ENCODE data around the gene DUXB. TPM values are rescaled to one million over a fixed set of nuclear protein-coding genes. Genes with fewer than 3 reads are reported as not detected.

DUXB gene, protein sequence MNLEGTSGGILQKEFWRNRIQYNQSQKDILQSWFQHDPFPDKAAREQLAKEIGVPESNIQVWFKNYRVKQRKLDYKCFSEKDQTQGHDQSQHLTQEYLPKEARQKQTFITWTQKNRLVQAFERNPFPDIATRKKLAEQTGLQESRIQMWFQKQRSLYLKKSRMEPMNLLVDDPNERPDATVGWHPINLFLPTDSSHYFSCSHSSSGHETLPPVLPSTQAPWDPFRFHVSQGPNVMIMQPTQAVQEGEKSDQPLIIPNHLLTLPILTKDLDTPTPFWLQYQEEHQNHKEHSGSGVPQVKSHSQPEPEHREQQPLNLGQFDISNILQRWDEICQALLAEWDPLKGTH
- not detected for total RNA-seq

DNA sequence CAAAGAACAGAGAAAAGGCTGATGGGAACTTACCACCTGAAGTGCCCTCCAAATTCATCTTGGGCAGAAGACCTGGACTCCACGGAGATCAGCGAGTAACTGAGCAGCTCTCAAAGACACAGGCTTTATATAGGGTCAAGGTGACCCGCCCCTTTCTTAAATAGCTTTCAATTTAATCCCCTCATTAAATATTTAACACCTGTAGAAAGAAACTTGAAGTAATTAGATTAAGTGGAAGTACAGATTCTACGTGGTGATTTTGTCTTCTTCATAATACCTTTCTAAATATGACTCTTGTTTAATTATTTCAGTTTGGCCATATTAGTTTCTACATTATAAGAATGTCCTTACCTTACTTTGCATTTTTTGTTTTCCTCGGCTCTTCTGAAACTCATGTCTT, at the start of gene DUXB:
Gene DUXB, minus strand, starts transcription at position 101 of the 400 bp plus-strand sequence. Its CDS starts 43 bp downstream, at position 58.
- DNase-seq: no peak

DNA sequence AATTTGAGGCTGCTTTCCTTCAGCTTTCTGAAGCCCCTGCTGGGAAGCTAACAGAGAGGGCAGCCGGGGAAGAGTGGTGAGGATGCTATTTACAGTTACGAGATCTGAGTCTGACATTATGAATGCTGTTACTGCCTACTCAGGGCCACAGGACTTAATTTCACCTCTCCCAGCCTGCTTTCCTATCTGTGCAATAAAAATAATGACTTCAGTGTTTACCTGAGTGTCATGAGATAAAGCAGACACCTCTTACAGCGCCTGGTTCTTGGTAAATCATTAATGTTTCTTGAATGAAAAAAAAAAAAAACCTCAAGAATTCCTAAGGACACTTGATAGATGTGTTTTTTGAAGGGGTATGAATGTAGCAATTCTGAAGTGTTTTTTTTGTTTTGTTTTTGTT, 49.3 kb upstream of the DUXB start:
- DNase-seq: no peak

DNA sequence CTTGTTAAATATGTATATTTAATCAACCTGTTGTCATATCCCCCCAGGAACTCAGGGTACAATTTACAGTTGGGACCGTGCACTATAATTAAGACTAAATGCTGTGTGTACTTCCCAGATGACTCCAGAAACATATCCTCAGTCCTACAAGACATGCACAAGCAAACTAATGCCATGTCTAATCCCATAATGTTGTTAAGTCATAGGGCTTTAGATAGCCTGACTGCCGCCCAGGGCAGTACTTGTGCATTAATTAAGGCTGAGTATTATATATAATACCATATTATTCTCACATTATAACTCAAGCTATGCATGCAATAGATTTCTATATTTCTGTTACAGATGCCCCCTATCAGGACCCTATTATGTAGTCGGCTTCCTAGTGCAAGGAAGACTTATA, 45.1 kb upstream of the DUXB start:
- DNase-seq: no peak

DNA sequence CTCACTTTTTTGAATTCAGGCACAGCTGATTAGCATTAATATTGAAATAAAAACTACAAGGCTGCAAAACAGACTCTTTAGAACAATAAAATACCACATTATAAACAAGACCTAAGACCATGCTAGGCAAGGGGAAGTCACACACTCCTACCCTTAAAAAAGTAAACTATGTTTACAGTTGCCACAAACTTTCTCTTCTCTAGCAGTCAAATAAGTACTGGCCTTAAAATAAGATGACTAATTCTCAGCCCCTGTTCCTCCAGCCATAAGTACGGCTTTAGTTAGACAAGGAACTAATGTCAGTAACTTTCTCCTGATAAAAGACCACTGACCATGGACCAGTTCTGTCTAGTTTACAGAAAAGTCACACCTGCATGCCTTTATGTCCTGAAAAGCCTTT, 44.6 kb upstream of the DUXB start:
- no peak for DNase-seq

DNA sequence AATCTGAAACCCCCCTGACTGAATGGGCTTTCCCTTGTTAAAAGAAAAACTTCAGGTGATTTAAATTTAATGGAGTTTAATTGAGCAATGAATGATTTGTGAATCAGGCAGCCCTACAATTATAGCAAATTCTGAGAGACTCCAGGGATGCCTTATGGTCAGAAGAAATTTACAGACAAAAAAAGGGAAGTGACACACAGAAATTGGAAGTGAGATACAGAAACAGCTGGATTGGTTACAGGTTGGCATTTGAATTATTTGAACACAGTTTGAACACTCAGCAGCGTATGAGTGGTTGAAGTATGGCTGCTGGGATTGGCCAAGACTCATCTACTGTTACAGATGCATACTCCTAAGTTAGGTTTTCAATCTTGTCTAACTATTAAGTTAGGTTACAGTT, 44.0 kb upstream of the DUXB start:
- no peak for DNase-seq

DNA sequence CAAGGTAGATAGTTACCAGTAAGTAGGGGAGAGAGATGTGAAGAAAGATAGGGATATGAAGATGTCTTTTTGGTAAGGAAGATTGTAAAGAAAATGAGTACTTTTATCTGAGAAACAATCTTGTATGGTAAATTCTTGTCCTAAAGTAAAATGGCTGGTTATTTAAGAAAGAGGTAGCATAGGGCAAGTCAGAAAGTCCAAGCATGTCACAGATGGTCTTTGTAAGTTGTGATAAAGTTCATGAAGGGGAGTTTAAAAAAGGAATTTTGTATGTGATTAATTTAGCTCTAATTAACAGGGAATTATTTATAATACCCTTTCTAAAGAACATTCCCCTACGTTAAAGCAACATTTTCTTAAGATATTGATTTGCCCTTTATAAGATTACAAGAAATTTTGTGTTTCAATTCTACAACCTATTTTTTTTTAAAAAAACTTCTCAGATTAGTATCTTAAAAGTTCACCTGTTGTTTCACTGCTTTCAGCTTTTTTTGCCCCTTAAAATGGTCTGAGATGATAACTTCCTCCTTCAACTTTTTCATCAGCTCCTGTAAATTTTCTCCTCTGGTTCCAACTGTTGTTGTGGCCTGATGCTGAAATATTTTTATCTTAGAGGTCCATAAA, 41.3 kb upstream of the DUXB start:
- DNase-seq: no peak

DNA sequence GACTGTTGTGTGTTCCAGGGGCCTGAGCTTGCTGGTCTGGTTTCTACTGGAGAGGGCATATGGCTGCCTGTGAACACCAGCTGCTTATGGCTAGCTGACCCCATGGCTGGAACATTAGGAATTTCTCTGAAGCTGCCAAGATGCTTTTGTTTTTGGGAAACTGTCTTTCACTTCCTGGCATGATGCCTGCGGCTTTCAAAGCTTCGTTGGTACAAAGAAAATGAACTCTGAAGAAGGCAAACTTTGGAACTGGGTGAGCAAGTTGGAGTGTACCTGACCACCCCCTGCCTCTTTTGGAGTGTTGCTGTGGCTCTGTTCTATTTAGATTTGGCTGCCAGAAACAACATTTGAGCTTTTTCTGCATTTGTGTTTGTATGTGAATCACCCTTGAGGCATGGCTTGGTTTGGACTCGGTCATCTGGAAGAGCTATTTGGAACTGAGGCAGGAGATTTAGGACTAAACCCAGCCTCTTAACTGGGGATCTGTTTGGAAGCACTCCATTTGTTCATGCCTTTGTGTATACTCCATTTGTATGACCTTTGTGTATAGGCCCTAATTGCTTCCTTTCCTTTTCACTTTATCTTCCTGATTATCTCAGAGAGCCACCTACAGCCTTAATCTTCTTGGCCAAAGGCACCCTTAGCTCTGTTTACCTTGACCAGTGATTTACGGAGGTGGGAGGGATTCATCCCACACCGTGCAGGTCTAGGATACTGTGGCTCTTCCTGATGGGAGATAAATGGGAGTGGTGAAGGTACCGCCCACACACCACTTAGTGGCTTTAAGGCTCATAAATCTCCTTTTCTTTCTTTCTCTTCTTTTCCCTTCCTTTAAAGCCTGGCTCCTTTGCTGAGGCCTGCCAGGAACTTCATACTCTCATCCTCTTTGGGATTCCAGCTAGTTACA, 32.3 kb upstream of the DUXB start:
- no peak for DNase-seq

DNA sequence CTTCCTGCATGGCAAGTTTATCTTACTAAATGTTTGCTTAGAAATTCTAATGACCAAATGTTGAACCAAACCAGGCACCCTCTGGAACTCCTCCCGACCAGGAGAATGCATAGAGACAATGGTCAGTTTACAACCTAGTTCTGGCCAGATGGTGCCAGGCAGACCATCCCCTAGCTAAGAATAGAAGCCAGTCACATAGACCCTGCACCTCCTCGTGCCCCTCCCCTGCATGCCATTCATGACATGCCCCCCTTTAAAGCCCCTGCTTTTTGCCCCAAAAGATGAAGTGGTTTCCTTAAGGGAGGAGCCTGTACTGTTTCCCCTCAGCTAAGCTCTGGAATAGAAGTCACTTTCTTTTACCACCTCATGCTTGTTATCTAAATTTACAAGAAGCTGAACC, 31.6 kb upstream of the DUXB start:
- no peak for DNase-seq

DNA sequence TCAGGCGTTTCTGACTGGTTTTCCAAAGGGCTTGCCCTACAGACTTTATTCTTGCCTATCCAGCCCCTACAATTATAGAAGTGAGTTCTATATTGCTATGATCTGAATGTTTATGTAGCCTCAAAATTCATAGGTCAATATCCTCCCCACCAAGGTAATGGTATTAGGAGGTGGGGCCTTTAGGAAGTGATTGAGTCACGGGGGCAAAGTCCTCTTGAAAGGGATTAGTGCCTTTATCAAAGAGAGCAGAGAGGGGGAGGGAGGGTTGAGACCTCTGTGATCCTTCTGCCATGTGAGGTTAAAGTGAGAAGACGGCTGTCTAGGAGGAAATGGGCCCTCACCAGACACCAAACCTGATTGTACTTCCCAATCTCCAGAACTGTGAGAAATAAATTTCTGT, 26.0 kb upstream of the DUXB start:
- no peak for DNase-seq

DNA sequence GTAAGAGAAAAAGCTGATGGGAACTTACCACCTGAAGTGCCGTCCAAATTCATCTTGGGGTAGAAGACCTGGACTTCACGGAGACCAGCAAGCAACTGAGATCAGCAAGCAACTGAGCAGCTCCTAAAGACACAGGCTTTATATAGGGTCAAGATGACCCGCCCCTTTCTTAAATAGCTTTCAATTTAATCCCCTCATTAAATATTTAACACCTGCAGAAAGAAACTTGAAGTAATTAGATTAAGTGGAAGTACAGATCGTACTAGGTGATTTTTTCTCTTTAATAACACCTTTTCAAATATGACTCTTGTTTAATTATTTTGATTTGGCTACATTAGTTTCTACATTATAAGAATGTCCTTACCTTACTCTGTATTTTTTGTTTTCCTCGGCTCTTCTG, 25.1 kb upstream of the DUXB start, which contains the start of gene CPHXL:
Gene CPHXL, minus strand, starts transcription at position 101 of the 400 bp plus-strand sequence. Its CDS starts 48 bp downstream, at position 53.
- DNase-seq: no peak

DNA sequence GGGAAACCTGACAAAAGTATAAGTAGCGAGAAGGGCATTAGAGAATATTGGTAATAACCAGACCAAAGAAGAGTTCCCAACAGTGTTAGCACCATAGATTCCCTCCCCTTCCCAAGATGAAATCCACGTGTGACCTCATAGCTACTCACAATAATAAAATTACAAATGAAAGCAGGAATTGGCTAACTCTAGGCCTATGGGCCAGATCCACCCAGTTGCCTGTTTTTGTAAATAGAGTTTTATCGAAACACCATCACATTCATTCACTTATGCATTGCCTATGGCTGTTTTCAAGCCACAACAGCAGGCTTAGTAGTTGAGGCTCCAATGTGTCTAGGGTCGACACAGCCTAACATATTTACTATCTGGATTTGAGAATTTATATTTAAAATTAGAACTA, 17.2 kb upstream of the DUXB start:
- DNase-seq: no peak

DNA sequence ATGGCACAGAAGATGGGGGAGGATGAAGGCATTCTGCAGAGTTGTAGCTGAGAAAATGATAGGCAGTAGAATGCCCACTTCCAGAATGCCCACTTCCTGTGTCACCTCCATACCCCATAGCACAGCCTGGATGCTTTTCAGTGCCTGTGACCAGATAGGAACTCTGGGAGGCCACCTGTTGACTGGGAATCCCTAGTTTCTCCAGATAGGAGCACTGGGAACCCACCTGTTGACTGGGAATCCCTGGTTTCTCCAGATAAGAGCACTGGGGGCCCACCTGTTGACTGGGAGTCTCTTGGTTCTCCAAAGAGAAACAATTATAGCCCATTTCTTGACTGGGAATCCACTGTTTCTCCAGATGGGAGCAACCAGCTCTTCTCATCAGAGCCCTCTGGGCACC, 13.4 kb upstream of the DUXB start:
- no peak for DNase-seq

DNA sequence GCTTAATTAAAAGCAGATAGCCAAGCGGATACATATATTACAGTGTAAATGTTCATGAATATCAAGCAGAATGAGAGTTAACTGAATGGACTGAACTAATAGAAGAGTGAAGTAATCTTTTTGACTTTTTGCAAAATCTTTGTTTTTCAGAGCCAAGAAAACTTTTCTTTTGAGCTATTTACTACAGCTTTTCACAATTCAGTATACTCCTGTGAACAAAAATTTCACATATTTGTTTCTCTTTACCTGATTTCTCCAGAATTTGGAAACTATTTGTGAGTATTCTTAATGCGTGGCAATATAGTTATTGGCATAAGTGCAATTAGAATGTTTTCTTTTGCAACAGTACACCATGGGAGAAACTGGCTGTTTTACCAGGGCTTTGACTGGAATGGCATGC, 9.1 kb upstream of the DUXB start:
- no peak for DNase-seq

DNA sequence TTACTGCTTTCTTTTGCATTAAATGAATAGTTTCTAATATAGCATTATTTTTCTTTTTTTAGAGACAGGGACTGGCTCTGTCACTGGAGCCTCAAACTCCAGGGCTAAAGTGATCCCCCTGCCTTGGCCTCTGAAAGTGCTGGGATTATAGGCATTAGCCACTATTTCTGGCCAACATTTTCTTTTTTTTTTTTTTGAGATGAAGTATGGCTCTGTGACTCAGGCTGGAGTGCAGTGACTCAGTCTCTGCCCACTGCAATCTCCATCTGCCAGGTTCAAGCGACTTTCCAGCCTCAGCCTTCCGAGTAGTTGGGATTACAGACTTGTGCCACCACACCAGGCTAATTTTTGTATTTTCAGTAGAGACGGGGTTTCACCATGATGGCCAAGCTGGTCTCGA, 2.0 kb upstream of the DUXB start:
- DNase-seq: no peak

DNA sequence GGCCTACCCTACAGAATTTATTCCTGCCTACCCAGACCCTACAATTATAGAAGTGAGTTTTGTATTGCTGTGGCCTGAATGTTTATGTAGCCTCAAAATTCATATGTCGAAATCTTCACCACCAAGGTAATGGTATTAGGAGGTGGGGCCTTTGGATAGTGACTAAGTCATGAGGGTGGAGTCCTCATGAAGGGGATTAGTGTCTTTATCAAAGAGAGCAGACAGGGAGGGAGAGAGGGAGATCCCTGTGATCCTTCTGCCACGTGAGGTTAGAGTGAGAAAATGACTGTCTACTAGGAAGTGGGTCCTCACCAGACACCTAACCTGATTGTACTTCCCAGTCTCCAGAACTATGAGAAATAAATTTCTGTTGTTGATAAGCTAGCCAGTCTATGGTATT, 981 bp upstream of the DUXB start:
- no peak for DNase-seq

DNA sequence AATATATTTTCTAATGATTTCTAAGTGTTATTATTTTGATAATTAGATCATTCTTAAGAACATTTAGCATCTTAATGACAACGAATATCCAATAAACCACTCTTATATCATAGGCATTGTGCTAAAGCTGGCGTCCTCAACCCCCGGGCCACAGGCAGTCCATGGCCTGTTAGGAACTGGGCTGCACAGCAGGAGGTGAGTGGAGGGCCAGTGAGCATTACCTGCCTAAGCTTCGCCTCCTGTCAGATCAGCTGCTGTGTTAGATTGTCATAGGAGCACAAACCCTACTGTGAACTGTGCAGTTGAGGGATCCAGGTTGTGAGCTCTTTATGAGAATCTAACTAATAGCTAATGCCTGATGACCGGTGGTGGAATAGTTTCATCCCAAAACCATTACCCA, 3.7 kb downstream of the DUXB start:
- no peak for DNase-seq

DNA sequence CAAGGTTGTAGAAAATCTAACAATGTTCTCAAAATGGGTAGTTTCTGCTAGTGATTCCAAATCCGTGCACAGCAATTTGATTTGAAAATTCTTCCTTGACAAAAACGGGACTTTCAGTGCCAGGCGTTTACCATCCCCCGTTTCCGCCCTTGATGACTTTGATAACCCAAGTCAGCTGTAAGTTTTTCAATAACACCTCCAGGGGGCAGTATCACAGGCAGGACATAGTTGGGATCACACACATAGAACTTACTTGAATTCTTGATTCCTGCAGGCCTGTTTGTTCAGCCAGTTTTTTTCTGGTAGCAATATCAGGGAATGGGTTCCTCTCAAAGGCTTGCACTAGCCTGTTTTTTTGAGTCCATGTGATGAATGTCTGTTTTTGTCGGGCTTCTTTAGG, 5.6 kb downstream of the DUXB start:
- no peak for DNase-seq

DNA sequence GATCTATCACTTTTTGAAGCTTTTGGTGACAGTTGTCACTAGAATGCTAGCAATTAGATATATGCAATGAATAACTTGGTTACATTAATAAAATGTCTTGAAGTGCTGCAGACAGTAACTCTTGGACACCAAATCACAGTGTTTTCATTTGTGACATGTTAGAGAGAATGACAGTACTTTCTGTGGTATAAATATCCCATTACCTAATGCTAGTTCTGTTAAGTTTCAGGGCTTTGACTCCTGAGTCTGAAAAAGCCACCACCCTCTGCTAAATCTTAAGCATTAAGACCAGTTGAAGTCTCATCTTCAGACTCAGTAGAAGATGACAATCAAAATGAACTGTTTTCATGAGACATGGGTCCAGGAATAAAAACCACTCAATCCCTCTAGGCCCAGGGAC, 13.9 kb downstream of the DUXB start:
- no peak for DNase-seq

DNA sequence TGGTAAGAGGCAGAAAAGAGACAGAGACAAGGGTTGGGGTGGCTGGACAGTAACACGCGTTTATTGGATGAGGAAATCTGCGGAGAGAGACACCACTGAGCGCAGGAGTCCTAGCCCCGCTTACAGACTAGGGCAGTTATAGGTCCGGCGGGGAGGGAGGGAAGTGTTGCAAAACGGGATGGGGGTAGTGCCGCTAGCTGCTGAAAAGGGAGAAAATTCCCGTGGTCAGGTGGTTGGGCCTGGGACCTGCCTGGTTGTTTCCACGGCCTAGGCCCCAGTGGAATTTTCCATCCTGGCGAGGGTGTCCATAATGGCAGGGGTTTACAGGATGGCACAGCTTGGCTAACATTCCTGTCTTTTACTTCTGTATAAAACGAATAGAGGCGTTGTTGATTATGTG, 19.0 kb downstream of the DUXB start:
- no peak for DNase-seq

DNA sequence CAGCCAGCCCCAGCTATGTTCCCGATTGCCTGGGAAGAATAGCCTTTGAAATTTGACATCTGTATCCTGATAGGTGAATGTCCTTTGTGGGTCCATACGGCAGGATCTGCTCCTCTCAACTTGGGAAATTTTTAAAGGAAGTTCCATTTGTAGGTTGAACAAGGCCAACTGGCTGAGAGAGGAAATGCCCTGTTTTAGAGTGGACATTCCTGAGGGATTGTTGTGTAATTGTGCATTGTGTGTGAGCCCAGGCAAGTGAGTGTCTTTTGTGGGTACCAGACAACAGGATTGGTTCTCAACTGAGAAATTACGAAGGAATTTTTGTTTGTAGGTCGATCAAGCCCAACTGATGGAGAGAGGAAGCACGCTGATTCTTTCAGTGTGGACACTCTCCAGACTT, 21.9 kb downstream of the DUXB start:
- no peak for DNase-seq

DNA sequence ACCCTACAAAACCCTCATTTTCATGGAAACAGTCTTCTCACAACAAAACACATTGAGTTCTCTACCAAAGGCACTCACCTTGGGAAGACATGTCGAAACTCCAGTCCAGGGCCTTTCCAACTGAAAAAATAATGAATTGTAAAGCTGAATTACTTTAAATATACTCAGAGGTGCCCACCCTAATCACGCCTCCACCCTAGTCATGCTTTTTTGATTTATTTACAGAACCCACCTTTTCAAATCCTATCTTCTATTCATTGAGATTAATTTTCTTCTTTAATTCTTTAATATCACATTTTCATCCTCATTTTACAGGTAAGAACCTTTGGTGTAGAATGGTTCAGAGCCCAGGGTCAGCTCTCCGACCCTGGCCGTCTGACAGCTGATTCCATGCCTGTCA, 24.4 kb downstream of the DUXB start, which contains the start of gene CPHXL2:
Gene CPHXL2, minus strand, starts transcription at position 101 of the 400 bp plus-strand sequence. Its CDS starts 10 bp downstream, at position 91.
- DNase-seq: no peak

DNA sequence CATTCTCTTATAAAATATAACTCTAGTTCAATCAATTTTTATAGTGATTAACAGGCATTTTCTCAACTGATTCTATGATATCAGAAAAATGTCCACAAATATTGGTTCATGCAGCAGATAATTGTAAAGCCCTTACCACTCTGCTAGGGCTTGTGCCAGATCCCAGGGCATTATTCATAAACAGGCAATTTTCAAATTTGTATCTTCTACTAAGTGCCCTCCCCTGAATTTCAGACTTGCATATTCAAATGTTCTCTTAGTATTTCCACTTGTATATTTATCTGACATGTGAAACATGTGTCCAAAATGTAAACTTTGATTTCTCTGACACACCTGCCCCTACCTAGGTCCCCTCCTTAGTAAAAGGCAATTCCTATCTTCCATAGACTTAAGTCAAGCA, 33.8 kb downstream of the DUXB start:
- DNase-seq: no peak

DNA sequence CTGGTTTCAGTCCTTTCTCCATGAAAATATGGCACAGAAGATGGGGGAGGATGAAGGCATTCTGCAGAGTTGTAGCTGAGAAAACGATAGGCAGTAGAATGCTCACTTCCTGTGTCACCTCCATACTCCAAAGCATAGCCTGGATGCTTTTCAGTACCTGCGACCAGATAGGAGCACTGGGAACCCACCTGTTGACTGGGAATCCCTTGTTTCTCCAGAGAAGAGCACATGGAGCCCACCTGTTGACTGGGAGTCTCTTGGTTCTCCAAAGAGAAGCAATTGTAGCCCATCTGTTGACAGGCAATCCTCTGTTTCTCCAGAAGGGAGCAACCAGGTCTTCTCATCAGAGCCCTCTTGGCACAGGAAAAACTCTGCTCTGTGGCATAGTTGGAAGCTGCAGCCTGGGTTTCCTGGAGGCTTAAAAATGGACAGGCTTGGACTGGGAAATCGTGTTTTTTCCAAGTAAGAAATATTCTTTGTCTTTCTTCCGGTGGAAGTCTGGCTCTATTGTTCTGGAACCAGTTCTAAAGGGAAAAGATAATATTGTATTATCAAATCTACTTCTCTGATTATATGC, 40.4 kb downstream of the DUXB start:
- DNase-seq: no peak
